ENCODE data around the gene SENP1.

DNA sequence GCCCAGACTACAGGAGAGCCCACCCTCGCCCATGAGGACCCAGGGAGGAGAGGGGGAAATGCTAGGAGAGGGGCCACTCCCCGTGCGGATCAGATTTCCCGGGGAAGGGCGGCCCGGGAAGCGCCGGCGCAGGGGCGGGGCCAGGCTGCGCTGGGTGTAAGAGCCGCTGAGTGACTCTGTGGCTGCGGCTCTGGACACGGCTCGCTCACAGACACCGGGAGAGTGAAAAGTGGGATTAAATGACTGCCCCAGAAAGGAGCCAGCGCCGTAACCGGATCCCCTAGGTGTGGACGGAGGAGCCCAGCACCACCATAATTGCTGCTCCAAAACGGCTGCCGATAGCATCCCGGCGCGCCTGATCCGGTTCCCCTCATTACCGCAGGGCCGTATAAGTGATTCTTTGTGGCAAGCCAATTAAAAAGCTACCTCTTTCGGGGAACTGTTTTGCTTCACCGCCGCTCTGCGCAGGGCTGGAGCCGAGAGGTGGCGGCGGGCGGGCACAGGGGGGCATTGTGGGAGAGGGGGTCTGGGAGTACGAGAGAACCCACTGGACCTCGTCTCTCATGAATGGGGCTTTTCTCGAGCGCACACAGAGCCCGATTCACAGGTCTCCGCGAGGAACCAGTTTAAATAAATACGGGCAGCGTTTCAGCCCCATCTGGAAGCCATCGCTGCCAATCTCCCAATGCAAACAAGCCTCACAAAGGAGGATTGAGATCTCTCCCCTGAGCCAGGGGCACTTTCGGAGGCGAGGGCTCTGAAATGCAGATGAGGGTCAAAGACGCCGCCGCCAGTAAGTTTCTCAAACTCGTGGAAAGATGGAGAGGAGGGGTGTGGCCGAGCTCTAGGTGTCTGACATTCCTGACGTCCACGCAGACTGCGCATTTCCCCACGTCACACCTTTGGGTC, 104.1 kb downstream of the SENP1 start:
- TF ChIP-seq EZH2 (IDR thresholded peaks at IDR 0.05; ENCODE audit: borderline replicate concordance, low read depth, low read length, poor library complexity, severe bottlenecking), result no peak
- TF ChIP-seq, protein P1, sequence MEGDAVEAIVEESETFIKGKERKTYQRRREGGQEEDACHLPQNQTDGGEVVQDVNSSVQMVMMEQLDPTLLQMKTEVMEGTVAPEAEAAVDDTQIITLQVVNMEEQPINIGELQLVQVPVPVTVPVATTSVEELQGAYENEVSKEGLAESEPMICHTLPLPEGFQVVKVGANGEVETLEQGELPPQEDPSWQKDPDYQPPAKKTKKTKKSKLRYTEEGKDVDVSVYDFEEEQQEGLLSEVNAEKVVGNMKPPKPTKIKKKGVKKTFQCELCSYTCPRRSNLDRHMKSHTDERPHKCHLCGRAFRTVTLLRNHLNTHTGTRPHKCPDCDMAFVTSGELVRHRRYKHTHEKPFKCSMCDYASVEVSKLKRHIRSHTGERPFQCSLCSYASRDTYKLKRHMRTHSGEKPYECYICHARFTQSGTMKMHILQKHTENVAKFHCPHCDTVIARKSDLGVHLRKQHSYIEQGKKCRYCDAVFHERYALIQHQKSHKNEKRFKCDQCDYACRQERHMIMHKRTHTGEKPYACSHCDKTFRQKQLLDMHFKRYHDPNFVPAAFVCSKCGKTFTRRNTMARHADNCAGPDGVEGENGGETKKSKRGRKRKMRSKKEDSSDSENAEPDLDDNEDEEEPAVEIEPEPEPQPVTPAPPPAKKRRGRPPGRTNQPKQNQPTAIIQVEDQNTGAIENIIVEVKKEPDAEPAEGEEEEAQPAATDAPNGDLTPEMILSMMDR (conservative IDR thresholded peaks at IDR 0.05; ENCODE audit: low read depth, low read length), result no peak
